ENCODE measurements around the gene CISD3.
"Not testable (repeated sequence)": the region's sequence is repeated elsewhere in the genome, so short reads cannot be mapped to it uniquely, and the experiment has no call there.

The CISD3 gene

GRCh38 chr17:38709104-38709820, 20.9 kb upstream of the CISD3 start:
- no peak for DNase-seq

- DNase-seq = no peak
These were observed 20.1 kb upstream of the CISD3 start for GRCh38 chr17:38709864-38710603.

- no peak for DNase-seq
These were observed 19.6 kb upstream of the CISD3 start for GRCh38 chr17:38710604-38710962.

GRCh38 chr17:38710985-38711384, 19.2 kb upstream of the CISD3 start:
- no peak for DNase-seq

GRCh38 chr17:38711792-38712571, 18.2 kb upstream of the CISD3 start:
- DNase-seq = peak; percentile 25

GRCh38 chr17:38712593-38712992, 17.5 kb upstream of the CISD3 start:
- DNase-seq = no peak

GRCh38 chr17:38713456-38714075, 16.6 kb upstream of the CISD3 start:
- no peak for DNase-seq

- DNase-seq = no peak
These were observed 14.8 kb upstream of the CISD3 start for GRCh38 chr17:38715216-38715943.

GRCh38 chr17:38716368-38717005, 13.7 kb upstream of the CISD3 start:
- DNase-seq = no peak

- DNase-seq = no peak
These were observed 12.9 kb upstream of the CISD3 start for GRCh38 chr17:38717139-38717745.

- no peak for DNase-seq
These were observed 10.7 kb upstream of the CISD3 start for GRCh38 chr17:38719289-38719942.

GRCh38 chr17:38719943-38720641, 10.0 kb upstream of the CISD3 start:
- no peak for DNase-seq

- no peak for DNase-seq
These were observed 9.2 kb upstream of the CISD3 start for GRCh38 chr17:38720941-38721340.

GRCh38 chr17:38721802-38722201, 8.3 kb upstream of the CISD3 start:
- DNase-seq = no peak

- DNase-seq = no peak
These were observed 5.7 kb upstream of the CISD3 start for GRCh38 chr17:38724337-38724988.

- no peak for DNase-seq
These were observed 5.1 kb upstream of the CISD3 start for GRCh38 chr17:38725066-38725465.

GRCh38 chr17:38726145-38726544, 4.0 kb upstream of the CISD3 start:
- DNase-seq = not testable (repeated sequence)

- DNase-seq = no peak
These were observed 2.4 kb upstream of the CISD3 start for GRCh38 chr17:38727736-38728135.

GRCh38 chr17:38728290-38728831, 1.8 kb upstream of the CISD3 start:
- no peak for DNase-seq

Data from fibroblast of skin of right quadriceps (primary cell).